H1 (cell line): ENCODE results near the gene KRT12. TPM values are rescaled to one million over a fixed set of nuclear protein-coding genes. Genes with fewer than 3 reads are reported as not detected.

Experiments
- CTCF ChIA-PET: fragments of 300-600 bp; sonication (Branson Sonifier 250); formaldehyde crosslinking; loops from one replicate; lab custom pipeline; 2021; ENCODE audit not compliant: partially characterized antibody; lab: Charles Lee
- POLR2A ChIA-PET: fragments of 300-600 bp; sonication (Branson Sonifier 250); formaldehyde crosslinking; loops from one replicate; lab custom pipeline; 2021; ENCODE audit warnings: inconsistent platforms; ENCODE audit not compliant: partially characterized antibody; lab: Charles Lee
- DNase-seq, 2 experiments: peaks; one replicate each; pipeline versions ENCODE4 v3.0.0 to v3.0.0-alpha.2; 2010 to 2022; ENCODE audit warnings: low spot score in 2 of 2, low read depth in 1 of 2, mixed read lengths in 1 of 2
- FAIRE-seq: peaks from 2 replicates; lab custom pipeline; 2011; peaks lifted over from hg19 to GRCh38; lab: Jason Lieb, UNC
- H2AFZ ChIP-seq: 2 replicates; pipeline ENCODE4 v1.8.1; 2012; ENCODE audit warnings: low read length, inconsistent platforms
- H2AK5ac ChIP-seq: 2 replicates; pipeline ENCODE4 v1.6.1; 2013; ENCODE audit warnings: low read depth, low read length
- H2BK120ac ChIP-seq: replicated peaks from 2 replicates; pipeline ENCODE3; 2013; ENCODE audit warnings: low read depth, low read length, inconsistent platforms
- H2BK12ac ChIP-seq: 2 replicates; pipeline ENCODE4 v1.6.1; 2013; ENCODE audit warnings: low read depth, low read length
- H2BK15ac ChIP-seq: 2 replicates; pipeline ENCODE4 v1.6.1; 2013; ENCODE audit warnings: low read length
- H2BK20ac ChIP-seq: 2 replicates; pipeline ENCODE4 v1.6.1; 2013; ENCODE audit warnings: low read length
- H2BK5ac ChIP-seq: 2 replicates; pipeline ENCODE4 v1.6.1; 2013; ENCODE audit warnings: low read depth, low read length
- H3K14ac ChIP-seq: 2 replicates; pipeline ENCODE4 v1.6.1; 2013; ENCODE audit warnings: inconsistent platforms; ENCODE audit not compliant: insufficient read length
- H3K18ac ChIP-seq: 2 replicates; pipeline ENCODE4 v1.6.1; 2013; ENCODE audit warnings: low read length; ENCODE audit errors: extremely low read depth
- H3K23ac ChIP-seq: 2 replicates; pipeline ENCODE4 v1.6.1; 2013; ENCODE audit warnings: inconsistent platforms; ENCODE audit not compliant: insufficient read length
- H3K23me2 ChIP-seq: 2 replicates; pipeline ENCODE4 v1.6.1; 2013; ENCODE audit warnings: low read depth, low read length
- H3K27ac ChIP-seq: 2 replicates; pipeline ENCODE4 v1.6.1; 2011; ENCODE audit warnings: low read depth, low read length, inconsistent platforms
- H3K27me3 ChIP-seq, 4 experiments: replicated peaks in 1 of 4; 1 replicate in 1 of 4; 2 replicates in 3 of 4; pipeline versions ENCODE4 v1.6.1 to v1.8.1; 2011 to 2013; ENCODE audit warnings: low read length in 3 of 4, mild to moderate bottlenecking in 3 of 4, inconsistent platforms in 2 of 4, mixed read lengths in 2 of 4, moderate library complexity in 1 of 4; ENCODE audit not compliant: control insufficient read depth in 3 of 4, insufficient read depth in 3 of 4; ENCODE audit errors: extremely low read depth in 1 of 4
- H3K36me3 ChIP-seq, 4 experiments: 2 replicates each; pipeline versions ENCODE4 v1.6.1 to v1.8.1; 2011 to 2013; ENCODE audit warnings: mild to moderate bottlenecking in 4 of 4, low read length in 3 of 4, moderate library complexity in 2 of 4, control low read depth in 1 of 4, inconsistent platforms in 1 of 4; ENCODE audit not compliant: insufficient read depth in 4 of 4, control insufficient read depth in 2 of 4
- H3K4ac ChIP-seq: replicated peaks from 2 replicates; pipeline ENCODE3; 2013; ENCODE audit warnings: low read length, low read depth, mixed read lengths, inconsistent platforms; ENCODE audit not compliant: insufficient read length
- H3K4me1 ChIP-seq, 4 experiments: replicated peaks in 1 of 4; 1 replicate in 1 of 4; 2 replicates in 3 of 4; pipeline versions ENCODE4 v1.6.1 to v1.8.1; 2011 to 2013; ENCODE audit warnings: low read length in 3 of 4, inconsistent platforms in 2 of 4, mixed read lengths in 1 of 4; ENCODE audit not compliant: insufficient read depth in 4 of 4, control insufficient read depth in 3 of 4
- H3K4me2 ChIP-seq, 2 experiments: 2 replicates each; pipeline versions ENCODE4 v1.6.1 to v1.8.1; 2011 to 2013; ENCODE audit warnings: low read depth in 2 of 2, low read length in 2 of 2, control low read depth in 1 of 2, inconsistent platforms in 1 of 2, mild to moderate bottlenecking in 1 of 2; ENCODE audit not compliant: insufficient read depth in 1 of 2
- H3K4me3 ChIP-seq, 4 experiments: fragments of 200-600, 300-600 bp in 1 of 4; sonication (generic), shearing (Covaris generic), sonication (Bioruptor Twin) in 1 of 4; 2 replicates each; pipeline versions ENCODE4 v1.5.1 to v1.8.1; 2011 to 2016; ENCODE audit warnings: low read length in 4 of 4, low read depth in 3 of 4, control low read depth in 2 of 4, inconsistent platforms in 2 of 4, mild to moderate bottlenecking in 2 of 4, mixed read lengths in 1 of 4, moderate library complexity in 1 of 4; ENCODE audit not compliant: insufficient read depth in 2 of 4; ENCODE audit errors: extremely low read depth in 1 of 4
- H3K56ac ChIP-seq: replicated peaks from 2 replicates; pipeline ENCODE3; 2013; ENCODE audit warnings: low read depth, mild to moderate bottlenecking, mixed read lengths, low read length, inconsistent platforms; ENCODE audit not compliant: insufficient read length
- H3K79me1 ChIP-seq: 2 replicates; pipeline ENCODE4 v1.6.1; 2013; ENCODE audit warnings: low read depth, low read length, control low read depth
- H3K79me2 ChIP-seq, 2 experiments: 2 replicates each; pipeline versions ENCODE4 v1.6.1 to v1.8.1; 2012 to 2013; ENCODE audit warnings: low read length in 2 of 2, mild to moderate bottlenecking in 2 of 2, inconsistent platforms in 1 of 2; ENCODE audit not compliant: insufficient read depth in 2 of 2, control insufficient read depth in 1 of 2
- H3K9ac ChIP-seq, 4 experiments: replicated peaks in 1 of 4; 1 replicate in 1 of 4; 2 replicates in 3 of 4; pipeline versions ENCODE4 v1.6.1 to v1.8.1; 2011 to 2013; ENCODE audit warnings: low read depth in 3 of 4, low read length in 3 of 4, control low read depth in 2 of 4, mild to moderate bottlenecking in 2 of 4, moderate library complexity in 2 of 4, inconsistent platforms in 1 of 4; ENCODE audit errors: extremely low read depth in 1 of 4
- H3K9me3 ChIP-seq, 2 experiments: 2 replicates each; pipeline versions ENCODE4 v1.6.1 to v1.8.1; 2012 to 2013; ENCODE audit warnings: mild to moderate bottlenecking in 2 of 2, moderate library complexity in 2 of 2, control low read depth in 1 of 2, inconsistent platforms in 1 of 2, low read depth in 1 of 2, low read length in 1 of 2, mixed read lengths in 1 of 2; ENCODE audit not compliant: insufficient read depth in 2 of 2
- H4K20me1 ChIP-seq, 2 experiments: replicated peaks in 1 of 2; 2 replicates each; pipeline versions ENCODE3 to v1.8.1; 2011 to 2013; ENCODE audit warnings: inconsistent platforms in 2 of 2, low read length in 2 of 2, mild to moderate bottlenecking in 1 of 2; ENCODE audit not compliant: insufficient read depth in 2 of 2, control insufficient read depth in 1 of 2
- H4K5ac ChIP-seq: 2 replicates; pipeline ENCODE4 v1.6.1; 2013; ENCODE audit warnings: low read length, low read depth, mixed read lengths, inconsistent platforms; ENCODE audit not compliant: insufficient read length
- H4K8ac ChIP-seq: 2 replicates; pipeline ENCODE4 v1.8.0; 2013; ENCODE audit warnings: mild to moderate bottlenecking, moderate library complexity, low read length, inconsistent platforms; ENCODE audit not compliant: insufficient read depth; ENCODE audit errors: extremely low read depth
- H4K91ac ChIP-seq: replicated peaks from 2 replicates; pipeline ENCODE3; 2013; ENCODE audit warnings: low read length, mixed read lengths, inconsistent platforms; ENCODE audit not compliant: insufficient read length
- CREB1 ChIP-seq: IDR thresholded peaks from 2 replicates; pipeline ENCODE4 v1.6.1; 2012; ENCODE audit warnings: inconsistent platforms
- EP300 ChIP-seq, 2 experiments: IDR thresholded peaks; 1 replicate in 1 of 2; 2 replicates in 1 of 2; pipeline ENCODE4 v1.6.1; 2011 to 2012; ENCODE audit warnings: low read depth in 2 of 2, low read length in 2 of 2, mild to moderate bottlenecking in 2 of 2, borderline replicate concordance in 1 of 2, inconsistent platforms in 1 of 2, moderate library complexity in 1 of 2
- EZH2 ChIP-seq: fragments of 200-600 bp; sonication (generic); IDR thresholded peaks from 2 replicates; pipeline ENCODE4 v1.7.1; 2012; ENCODE audit warnings: low read depth, mild to moderate bottlenecking, moderate library complexity, low read length, inconsistent platforms; ENCODE audit not compliant: severe bottlenecking
- FOSL1 ChIP-seq: IDR thresholded peaks from 2 replicates; pipeline ENCODE4 v1.6.1; 2011; ENCODE audit warnings: mild to moderate bottlenecking, low read depth, low read length, moderate library complexity; ENCODE audit not compliant: insufficient read depth
- HDAC6 ChIP-seq: IDR thresholded peaks from one replicate; pipeline ENCODE4 v1.7.1; 2012; ENCODE audit warnings: low read depth, mild to moderate bottlenecking, inconsistent platforms, low read length, moderate library complexity
- JUND ChIP-seq: IDR thresholded peaks from 2 replicates; pipeline ENCODE4 v1.6.1; 2011; ENCODE audit warnings: mild to moderate bottlenecking, improper control_type of control experiment, low read length
- MAFK ChIP-seq: IDR thresholded peaks from 2 replicates; pipeline ENCODE4 v1.6.1; 2012; ENCODE audit warnings: low read depth, mild to moderate bottlenecking, improper control_type of control experiment, low read length
- RFX5 ChIP-seq: IDR thresholded peaks from 2 replicates; pipeline ENCODE4 v1.6.1; 2011; ENCODE audit warnings: low read depth, low read length, improper control_type of control experiment, borderline replicate concordance
- SIN3A ChIP-seq, 2 experiments: IDR thresholded peaks in 1 of 2; conservative IDR thresholded peaks in 1 of 2; 2 replicates each; pipeline ENCODE4 v1.6.1; 2011 to 2012; ENCODE audit warnings: low read length in 2 of 2, improper control_type of control experiment in 1 of 2, low read depth in 1 of 2, mild to moderate bottlenecking in 1 of 2
- SIRT6 ChIP-seq: IDR thresholded peaks from one replicate; pipeline ENCODE4 v1.7.1; 2012; ENCODE audit warnings: low read length, inconsistent platforms
- SP2 ChIP-seq: IDR thresholded peaks from 2 replicates; pipeline ENCODE4 v1.6.1; 2012; ENCODE audit warnings: mild to moderate bottlenecking, low read length, inconsistent platforms
- WGBS, 2 experiments: shearing (Covaris generic) in 1 of 2; methylation state at CpG; one replicate each; pipeline versions ENCODE4 v1.1.6 to v1.1.7; 2013 to 2015; ENCODE audit warnings: low lambda C conversion rate in 2 of 2, mixed read lengths in 2 of 2, inconsistent platforms in 1 of 2, low coverage in 1 of 2, missing lambda C conversion rate in 1 of 2; ENCODE audit not compliant: insufficient replicate concordance in 2 of 2, insufficient coverage in 1 of 2, insufficient read length in 1 of 2; ENCODE audit errors: extremely low coverage in 1 of 2, missing lambda C conversion rate in 1 of 2; 5-methylcytosine and 5-hydroxymethylcytosine counted together
- polyA plus RNA-seq, 7 experiments: library from polyadenylated mRNA; depleted of rRNA in 3 of 7; stranded (reverse) in 5 of 7; unstranded in 2 of 7; fragments of >200 nt in 5 of 7; fragments of 200-250 nt in 2 of 7; gene quantifications; 1 replicate in 5 of 7; 2 replicates in 1 of 7; 4 replicates in 1 of 7; pipeline versions ENCODE4 v1.2.1 to v1.2.3, GENCODE V29; 2011 to 2013; ENCODE audit warnings: missing spikeins in 2 of 7, mixed read lengths in 2 of 7
- total RNA-seq: library from RNA; stranded (reverse); fragmentation: NEBNext Ultra II Directional; extraction: Animal tissue kit (Norgen Biotek cat#: 25700); gene quantifications from 2 replicates; pipeline ENCODE4 v1.2.1, GENCODE V29; 2021
- TF ChIP-seq, protein P1 (sequence below): IDR thresholded peaks from 2 replicates; pipeline ENCODE4 v1.6.1; 2012; ENCODE audit warnings: inconsistent platforms

KRT12 gene
- total and polyA plus RNA-seq, 2 of the 8 experiments (the other 6 are each of a cell fraction or from before 2014, with no cell fraction given) = not detected

DNA sequence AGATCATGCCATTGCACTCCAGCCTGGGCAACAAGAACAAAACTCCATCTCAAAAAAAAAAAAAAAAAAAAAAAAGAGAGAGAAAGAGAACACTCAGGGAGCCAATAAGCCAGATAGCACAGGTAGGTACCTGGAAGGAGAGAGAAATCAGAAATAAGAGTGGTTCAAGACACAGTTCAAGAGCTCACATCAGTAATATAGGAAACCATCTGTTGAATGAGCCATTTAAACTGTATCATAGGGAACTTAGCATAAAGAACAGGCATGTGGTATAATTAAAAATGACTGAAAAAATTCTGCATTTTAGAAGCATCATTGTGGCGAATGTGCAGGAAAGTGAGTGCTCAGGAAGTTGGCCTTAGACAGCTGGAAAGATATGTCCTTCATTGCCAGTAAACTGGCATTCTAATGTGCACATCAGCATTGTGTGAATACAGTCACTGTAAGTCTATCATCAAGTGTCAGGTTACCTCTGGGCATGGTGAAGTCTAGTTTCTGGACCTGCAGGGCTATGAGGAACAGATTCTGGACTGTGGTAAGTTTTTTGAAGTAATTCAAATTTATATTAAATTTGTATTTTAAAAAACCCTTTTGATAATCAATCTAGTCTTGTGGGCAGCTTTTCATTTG, 20.4 kb downstream of the KRT12 start:
- Histone ChIP-seq H3K9ac (no peak overlapping the region), H2BK120ac (no peak overlapping the region), H2BK5ac (no peak overlapping the region), H3K79me1 (no peaks in the 10 kb centered on the region), H2BK20ac (no peak overlapping the region), H3K23me2 (no peaks in the 10 kb centered on the region), H3K4me2 (no peak overlapping the region), H3K4me1 (no peaks in the 10 kb centered on the region; a peak in 1 of 7 replicates), H3K36me3 (no peaks in the 10 kb centered on the region), H3K4me3 (no peak overlapping the region), H4K91ac (no peak overlapping the region), H2AFZ (no peak overlapping the region), H3K27me3 (no peaks in the 10 kb centered on the region), H4K20me1 (peaks cover 0 to 2% of the 10 kb centered on the region in 2 experiments), H3K79me2 (no peaks in the 10 kb centered on the region), H3K23ac (no peak overlapping the region), H3K18ac (no peak overlapping the region), H2BK12ac (no peak overlapping the region), H3K9me3 (no peaks in the 10 kb centered on the region), H3K4ac (peak overlapping the region; percentile 14), H2BK15ac (no peak overlapping the region), H4K8ac (no peak overlapping the region), H3K56ac (no peak overlapping the region), H4K5ac (no peak overlapping the region), H3K14ac (no peak overlapping the region), H3K27ac (no peak overlapping the region), H2AK5ac (no peak overlapping the region)
- POLR2A ChIA-PET = interaction anchor here (1.0 kb wide), 1 partner anchor 20 kb away, joined by 3 read pairs; no protein-coding TSS in a partner anchor
- DNase-seq = no peak
- WGBS, 2 experiments = 86% methylated on average over 1 of the region's 1 CpG; no CpG with 5 or more reads in 1 of the 2 experiments
- FAIRE-seq = no peak
- CTCF ChIA-PET = interaction anchor here (1.5 kb wide), 1 partner anchor 16 kb away, joined by 4 read pairs; no protein-coding TSS in a partner anchor
- TF ChIP-seq SIN3A (conservative IDR thresholded peaks at IDR 0.05 in 1 of 2, IDR thresholded peaks at IDR 0.05 in 1 of 2; ENCODE audit: low read depth in 1 of 2, low read length in 2 of 2) = no peak
- no peak for TF ChIP-seq SP2
- TF ChIP-seq JUND = no peak
- TF ChIP-seq CREB1 = no peak
- TF ChIP-seq, protein P1, sequence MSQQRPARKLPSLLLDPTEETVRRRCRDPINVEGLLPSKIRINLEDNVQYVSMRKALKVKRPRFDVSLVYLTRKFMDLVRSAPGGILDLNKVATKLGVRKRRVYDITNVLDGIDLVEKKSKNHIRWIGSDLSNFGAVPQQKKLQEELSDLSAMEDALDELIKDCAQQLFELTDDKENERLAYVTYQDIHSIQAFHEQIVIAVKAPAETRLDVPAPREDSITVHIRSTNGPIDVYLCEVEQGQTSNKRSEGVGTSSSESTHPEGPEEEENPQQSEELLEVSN = no peak
- no peak for TF ChIP-seq MAFK
- no peak for TF ChIP-seq SIRT6
- no peak for TF ChIP-seq EP300 (IDR thresholded peaks at IDR 0.05; ENCODE audit: borderline replicate concordance in 1 of 2, low read depth in 2 of 2, low read length in 2 of 2)
- TF ChIP-seq FOSL1 = no peak
- TF ChIP-seq EZH2 = no peak
- no peak for TF ChIP-seq HDAC6
- no peak for TF ChIP-seq RFX5
